Spleen (tissue), 7 donors: ENCODE data around the gene NRARP.

ENCODE experiments used
- CTCF ChIP-seq, 11 experiments: fragments of 200-600 bp in 7 of 11; fragments of 450-650 bp in 4 of 11; sonication (generic) in 4 of 11; IDR thresholded peaks in 8 of 11; conservative IDR thresholded peaks in 3 of 11; 1 replicate in 7 of 11; 2 replicates in 4 of 11; pipeline versions ENCODE4 v1.4.0 to v1.8.0; 2016 to 2021; ENCODE audit warnings: antibody characterized with exemption in 11 of 11, inconsistent platforms in 4 of 11, mild to moderate bottlenecking in 1 of 11
- POLR2AphosphoS5 ChIP-seq, 3 donors: sonication (generic); formaldehyde crosslinking; IDR thresholded peaks; one replicate each; pipeline ENCODE4 v1.5.1; 2017; ENCODE audit warnings: antibody characterized with exemption in 3 of 3
- donor health status: DM: no; HTN: no; CAD: no; lungs with moderate emphysema.
- donor health status: DM: no; HTN: no; CAD: no.
- donor health status: DM: no; HTN: no; CAD: no.

- TF ChIP-seq CTCF (IDR thresholded peaks at IDR 0.05 in 8 of 11, conservative IDR thresholded peaks at IDR 0.05 in 3 of 11): peak in 6 of 11 experiments; percentile 10 to 41 (median 35)
- TF ChIP-seq POLR2AphosphoS5 (IDR thresholded peaks at IDR 0.05): no peak
Observed at GRCh38 chr9:137280474-137281344, 21.4 kb downstream of the NRARP start.
